Tibial artery (tissue), 4 donors: ENCODE measurements around the gene NLRC5.

Experiments used
- DNase-seq, 2 donors: peaks; one replicate each; pipeline ENCODE4 v3.0.0-alpha.2; 2019
- H3K27ac ChIP-seq, 2 donors: fragments of 200-600 bp; sonication (generic) in 1 of 2; 1 replicate in 1 of 2; 2 replicates in 1 of 2; pipeline ENCODE4 v1.5.1; 2018 to 2019; ENCODE audit warnings: mild to moderate bottlenecking in 1 of 2
- H3K27me3 ChIP-seq, 2 donors: fragments of 200-600 bp; sonication (generic) in 1 of 2; one replicate each; pipeline versions ENCODE4 v1.5.1 to v1.6.0; 2016 to 2019
- H3K36me3 ChIP-seq, 3 donors: fragments of 200-600 bp; sonication (generic) in 2 of 3; one replicate each; pipeline ENCODE4 v1.5.1; 2016 to 2019; ENCODE audit warnings: mild to moderate bottlenecking in 2 of 3
- H3K4me1 ChIP-seq, 4 donors: fragments of 200-600 bp; sonication (generic) in 2 of 4; 1 replicate in 3 of 4; 2 replicates in 1 of 4; pipeline ENCODE4 v1.5.1; 2016 to 2019
- H3K4me3 ChIP-seq, 2 donors: fragments of 200-600 bp; sonication (generic) in 1 of 2; 1 replicate in 1 of 2; 2 replicates in 1 of 2; pipeline ENCODE4 v1.5.1; 2018 to 2019; ENCODE audit warnings: mild to moderate bottlenecking in 2 of 2
- H3K9me3 ChIP-seq, 3 donors: fragments of 200-600 bp; sonication (generic) in 1 of 3; one replicate each; pipeline ENCODE4 v1.5.1; 2016 to 2019
- CTCF ChIP-seq, 2 experiments: fragments of 200-600 bp in 1 of 2; fragments of 450-650 bp in 1 of 2; IDR thresholded peaks; one replicate each; pipeline ENCODE4 v1.5.1; 2017 to 2019; ENCODE audit warnings: antibody characterized with exemption in 2 of 2, mild to moderate bottlenecking in 1 of 2, moderate library complexity in 1 of 2
- intact Hi-C: fragments of 100-400 bp; cut with DNase I; formaldehyde crosslinking; loops from one replicate; pipeline ENCODE4 v1.15.0; 2023; ENCODE audit warnings: low total_unique reads

The NLRC5 gene

GRCh38 chr16:57007530-57007929 is 18.2 kb downstream of the NLRC5 start:
- Histone ChIP-seq H3K36me3 (peaks cover 0 to 8% (median 0%) of the 10 kb centered on the region in 3 donors), H3K27ac (no peak overlapping the region), H3K4me3 (no peak overlapping the region), H3K9me3 (no peaks in the 10 kb centered on the region), H3K27me3 (no peaks in the 10 kb centered on the region), H3K4me1 (no peaks in the 10 kb centered on the region)
- no peak for DNase-seq
- intact Hi-C loops: no loop called here
- TF ChIP-seq CTCF (IDR thresholded peaks at IDR 0.05): no peak

- no peak overlapping the region for H3K27ac ChIP-seq
- H3K4me3 ChIP-seq: no peak overlapping the region
- peaks cover 0 to 8% (median 0%) of the 10 kb centered on the region in 3 donors for H3K36me3 ChIP-seq
- H3K9me3 ChIP-seq: no peaks in the 10 kb centered on the region
- intact Hi-C loops: no loop called here
- TF ChIP-seq CTCF (IDR thresholded peaks at IDR 0.05): no peak
- no peak for DNase-seq
- H3K27me3 ChIP-seq: no peaks in the 10 kb centered on the region
- no peaks in the 10 kb centered on the region for H3K4me1 ChIP-seq
These were observed 19.1 kb downstream of the NLRC5 start for GRCh38 chr16:57008440-57008839.

GRCh38 chr16:57009643-57010170 is 20.4 kb downstream of the NLRC5 start:
- TF ChIP-seq CTCF (IDR thresholded peaks at IDR 0.05): no peak
- peaks cover 0 to 1% (median 0%) of the 10 kb centered on the region in 3 donors for H3K36me3 ChIP-seq
- no peaks in the 10 kb centered on the region for H3K4me1 ChIP-seq
- DNase-seq: peak in 1 of 2 donors; percentile 25
- no peak overlapping the region for H3K4me3 ChIP-seq
- intact Hi-C loops: no loop called here
- no peak overlapping the region for H3K27ac ChIP-seq
- no peaks in the 10 kb centered on the region for H3K9me3 ChIP-seq
- H3K27me3 ChIP-seq: no peaks in the 10 kb centered on the region

- Histone ChIP-seq H3K27ac (no peak overlapping the region), H3K4me3 (no peak overlapping the region), H3K4me1 (no peaks in the 10 kb centered on the region), H3K9me3 (no peaks in the 10 kb centered on the region), H3K27me3 (no peaks in the 10 kb centered on the region), H3K36me3 (no peaks in the 10 kb centered on the region)
- TF ChIP-seq CTCF (IDR thresholded peaks at IDR 0.05): no peak
- intact Hi-C loops: no loop called here
- DNase-seq: no peak
These were observed 23.0 kb downstream of the NLRC5 start for GRCh38 chr16:57012353-57012752.

GRCh38 chr16:57013229-57013628 is 23.9 kb downstream of the NLRC5 start:
- intact Hi-C loops: no loop called here
- TF ChIP-seq CTCF (IDR thresholded peaks at IDR 0.05): no peak
- Histone ChIP-seq H3K4me3 (no peak overlapping the region), H3K4me1 (no peaks in the 10 kb centered on the region), H3K27ac (no peak overlapping the region), H3K36me3 (peaks cover 0 to 6% (median 5%) of the 10 kb centered on the region in 3 donors), H3K27me3 (no peaks in the 10 kb centered on the region), H3K9me3 (no peaks in the 10 kb centered on the region)
- no peak for DNase-seq

GRCh38 chr16:57013902-57014301 is 24.5 kb downstream of the NLRC5 start:
- no peak for DNase-seq
- no peak overlapping the region for H3K4me3 ChIP-seq
- H3K27ac ChIP-seq: no peak overlapping the region
- H3K27me3 ChIP-seq: no peaks in the 10 kb centered on the region
- no peaks in the 10 kb centered on the region for H3K9me3 ChIP-seq
- TF ChIP-seq CTCF (IDR thresholded peaks at IDR 0.05): no peak
- intact Hi-C loops: no loop called here
- H3K4me1 ChIP-seq: no peaks in the 10 kb centered on the region
- peaks cover 0 to 11% (median 9%) of the 10 kb centered on the region in 3 donors for H3K36me3 ChIP-seq
